HG03280 (cell line): Measurements from ENCODE around the gene B3GNT7.
A peak's percentile ranks its signal among the peaks of the same experiment; 100 is the strongest.
"Not testable (repeated sequence)": the region's sequence is repeated elsewhere in the genome, so short reads cannot be mapped to it uniquely, and the experiment has no call there.

Experiments used
- ATAC-seq: cut with Tn5 transposase; IDR thresholded peaks from one replicate; pipeline ENCODE4 v1.9.1; 2021; ENCODE audit warnings: mild to moderate bottlenecking, moderate library complexity; ENCODE audit not compliant: unreplicated experiment

Gene B3GNT7

GRCh38 chr2:231399853-231400680, 4.6 kb downstream of the B3GNT7 start:
- no peak for ATAC-seq

- ATAC-seq, result not testable (repeated sequence)
These were observed 5.2 kb downstream of the B3GNT7 start for GRCh38 chr2:231400681-231401080.

GRCh38 chr2:231401101-231401500, 5.6 kb downstream of the B3GNT7 start:
- not testable (repeated sequence) for ATAC-seq

GRCh38 chr2:231403421-231404182, 8.1 kb downstream of the B3GNT7 start:
- not testable (repeated sequence) for ATAC-seq

GRCh38 chr2:231404183-231404578, 8.7 kb downstream of the B3GNT7 start:
- ATAC-seq, result not testable (repeated sequence)

- ATAC-seq, result not testable (repeated sequence)
These were observed 10.3 kb downstream of the B3GNT7 start for GRCh38 chr2:231405601-231406367.

GRCh38 chr2:231407686-231408085, 12.2 kb downstream of the B3GNT7 start:
- ATAC-seq, result not testable (repeated sequence)

GRCh38 chr2:231408304-231408703, 12.8 kb downstream of the B3GNT7 start:
- not testable (repeated sequence) for ATAC-seq

GRCh38 chr2:231409776-231410175, 14.3 kb downstream of the B3GNT7 start:
- ATAC-seq, result no peak

- no peak for ATAC-seq
These were observed 14.9 kb downstream of the B3GNT7 start for GRCh38 chr2:231410293-231411004.

GRCh38 chr2:231411237-231411636, 15.7 kb downstream of the B3GNT7 start:
- ATAC-seq, result no peak

GRCh38 chr2:231411831-231412617, 16.5 kb downstream of the B3GNT7 start:
- ATAC-seq, result peak; percentile 98

- ATAC-seq, result no peak
These were observed 17.1 kb downstream of the B3GNT7 start for GRCh38 chr2:231412618-231412963.

- ATAC-seq, result no peak
These were observed 17.9 kb downstream of the B3GNT7 start for GRCh38 chr2:231413456-231413855.

GRCh38 chr2:231413921-231414476, 18.5 kb downstream of the B3GNT7 start:
- no peak for ATAC-seq

- ATAC-seq, result no peak
These were observed 19.5 kb downstream of the B3GNT7 start for GRCh38 chr2:231415029-231415428.

- no peak for ATAC-seq
These were observed 23.5 kb downstream of the B3GNT7 start for GRCh38 chr2:231418820-231419640.

GRCh38 chr2:231421051-231421580, 25.6 kb downstream of the B3GNT7 start:
- no peak for ATAC-seq
